ENCODE results near the gene ZNF688.
A peak's percentile ranks its signal among the peaks of the same experiment; 100 is the strongest.
"Not testable (repeated sequence)": the region's sequence is repeated elsewhere in the genome, so short reads cannot be mapped to it uniquely, and the experiment has no call there.

Gene ZNF688

GRCh38 chr16:30557957-30558788, 13.3 kb downstream of the ZNF688 start, which contains the start of gene ZNF764:
ZNF764 (minus strand) TSS chr16:30558374; CDS start chr16:30558182, 192 bp downstream.
- peak; percentile 88 to 95 (median 94) for DNase-seq (ENCODE audit: low read depth in 3 of 3, low spot score in 1 of 3)

DNA sequence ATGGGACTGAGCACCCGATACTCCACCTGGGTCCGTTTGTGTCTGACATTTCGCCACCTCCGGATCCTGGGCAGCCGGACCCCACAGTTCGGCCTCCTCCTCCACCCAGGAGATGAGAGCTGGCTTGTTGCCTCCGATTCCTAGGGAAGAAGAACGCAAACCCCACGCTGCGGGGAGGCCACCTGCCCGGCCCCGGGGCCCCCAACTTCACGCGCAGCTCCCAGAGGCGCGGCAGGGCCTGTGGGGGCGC, 13.9 kb downstream of the ZNF688 start:
- DNase-seq (ENCODE audit: low read depth in 3 of 3, low spot score in 1 of 3) = no peak

DNA sequence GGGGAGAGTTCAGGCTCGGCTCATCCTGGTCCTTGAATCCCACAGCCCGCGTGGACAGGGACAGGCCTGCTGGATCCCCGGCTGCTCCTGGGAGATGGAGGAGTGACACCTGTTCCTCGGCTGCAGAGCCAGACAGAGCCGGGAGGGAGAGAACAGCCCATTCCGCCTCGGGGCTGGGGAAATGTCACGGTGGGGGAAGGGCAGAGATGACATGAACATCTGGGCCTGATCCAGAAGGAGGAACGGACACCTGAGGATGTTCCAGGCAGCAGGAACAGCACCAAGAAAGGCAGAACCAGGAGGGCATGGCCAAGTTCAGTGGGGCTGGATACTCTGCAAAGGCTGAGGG, 15.4 kb downstream of the ZNF688 start:
- DNase-seq (ENCODE audit: low read depth in 3 of 3, low spot score in 1 of 3) = no peak

DNA sequence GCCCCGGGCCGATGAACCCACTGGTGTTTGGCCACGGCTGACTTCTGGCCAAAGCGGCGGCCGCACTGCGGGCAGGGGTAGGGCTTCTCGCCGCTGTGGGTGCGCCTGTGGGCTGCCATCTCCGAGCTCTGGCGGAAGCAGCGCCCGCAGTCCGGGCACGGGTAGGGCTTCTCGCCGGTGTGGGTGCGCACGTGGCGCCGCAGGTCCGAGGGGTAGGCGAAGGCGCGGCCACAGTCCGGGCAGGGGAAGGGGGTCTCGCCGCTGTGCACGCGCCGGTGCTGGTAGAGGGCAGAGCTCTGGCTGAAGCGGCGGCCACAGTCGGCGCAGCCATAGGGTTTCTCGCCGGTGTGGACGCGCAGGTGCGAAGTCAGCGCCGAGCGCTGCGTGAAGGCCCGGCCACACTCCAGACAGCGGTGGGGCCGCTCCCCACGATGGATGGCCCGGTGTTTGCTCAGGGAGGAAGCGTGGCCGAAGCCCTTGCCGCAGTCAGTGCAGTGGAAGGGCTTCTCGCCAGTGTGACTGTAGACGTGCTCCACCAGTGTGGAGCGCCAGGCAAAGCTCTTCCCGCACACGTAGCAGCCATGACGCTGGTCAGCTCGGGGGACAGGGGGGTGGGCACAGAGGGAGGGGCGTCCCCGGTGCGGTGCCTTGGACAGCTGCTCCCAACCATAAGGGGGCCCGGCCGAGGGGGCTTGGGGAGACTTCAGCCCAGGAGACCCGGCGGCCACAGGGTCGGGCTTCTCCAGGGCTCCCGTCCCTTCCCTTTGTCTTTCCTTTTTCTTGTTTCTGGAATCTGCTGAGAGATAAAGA, 16.0 kb downstream of the ZNF688 start:
- DNase-seq (ENCODE audit: low read depth in 3 of 3, low spot score in 1 of 3) = no peak

- DNase-seq (ENCODE audit: low read depth in 3 of 3, low spot score in 1 of 3) = no peak
These were observed 16.8 kb downstream of the ZNF688 start for GRCh38 chr16:30554557-30555314.

GRCh38 chr16:30553393-30553899, 18.1 kb downstream of the ZNF688 start:
- DNase-seq (ENCODE audit: low read depth in 3 of 3, low spot score in 1 of 3) = no peak

DNA sequence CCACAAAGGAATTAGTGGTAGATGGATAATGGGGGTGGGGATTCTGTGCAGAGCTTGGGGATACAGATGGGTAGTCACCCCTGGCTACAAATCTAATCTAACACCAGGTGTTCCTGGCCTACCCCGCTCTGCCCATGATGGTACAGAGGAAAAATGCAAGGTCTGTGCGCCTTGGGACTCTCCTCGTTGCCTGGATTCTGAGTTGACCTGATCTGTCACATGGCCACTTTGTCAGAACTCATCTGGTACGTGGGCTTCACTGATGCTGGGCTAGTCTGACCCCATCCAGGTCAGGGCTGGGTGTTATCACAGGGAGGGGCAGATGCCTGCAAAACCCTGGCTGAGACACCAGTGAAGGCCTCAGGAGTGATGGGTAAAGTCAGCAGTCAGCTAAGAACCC, 18.6 kb downstream of the ZNF688 start:
- DNase-seq (ENCODE audit: low read depth in 3 of 3, low spot score in 1 of 3) = no peak

GRCh38 chr16:30551781-30552180, 19.7 kb downstream of the ZNF688 start:
- DNase-seq (ENCODE audit: low read depth in 3 of 3, low spot score in 1 of 3) = peak in 2 of 3 donors; percentile 37 to 58

GRCh38 chr16:30548416-30549253, 22.9 kb downstream of the ZNF688 start:
- no peak for DNase-seq (ENCODE audit: low read depth in 3 of 3, low spot score in 1 of 3)

DNA sequence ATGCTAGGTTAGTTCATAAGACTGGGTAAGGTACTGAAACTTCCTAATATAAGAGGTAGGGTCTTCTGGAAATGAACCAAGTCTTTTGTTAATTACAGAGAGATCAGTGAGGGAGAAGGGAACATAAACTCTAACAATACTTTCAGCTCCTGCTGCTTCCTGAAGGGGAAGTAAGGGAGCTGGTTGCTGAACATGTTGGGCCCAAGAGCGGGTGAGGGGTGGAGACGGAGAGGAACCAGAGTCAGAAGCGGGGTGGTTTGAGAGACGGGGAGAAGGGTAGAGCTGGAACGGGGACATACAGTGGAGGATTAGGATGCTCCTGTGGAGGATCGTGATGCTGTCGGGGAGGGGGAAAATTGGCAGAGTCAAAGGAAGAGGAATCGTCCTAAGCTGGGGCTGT, 25.4 kb downstream of the ZNF688 start:
- no peak for DNase-seq (ENCODE audit: low read depth in 3 of 3, low spot score in 1 of 3)

DNA sequence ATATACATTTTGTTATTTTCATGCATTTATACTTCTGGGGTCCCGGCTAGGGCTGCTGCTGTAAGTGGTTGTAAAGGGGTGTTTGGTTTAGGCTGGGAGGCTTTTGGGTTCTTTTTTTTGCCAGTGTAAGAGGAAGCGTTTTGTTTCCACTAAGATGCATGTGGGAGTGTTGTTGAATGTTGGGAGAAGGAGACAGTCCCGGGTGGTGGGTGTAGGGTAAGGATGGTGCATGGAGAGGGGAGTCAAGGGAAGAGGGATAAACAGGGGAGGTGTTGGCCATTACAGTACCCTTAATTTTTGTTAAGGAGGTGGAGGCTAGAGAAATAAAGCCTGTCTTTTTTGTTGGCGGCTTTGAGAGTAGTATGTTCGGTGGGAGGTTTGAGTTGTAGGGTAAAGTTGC, 28.4 kb downstream of the ZNF688 start:
- no peak for DNase-seq (ENCODE audit: low read depth in 3 of 3, low spot score in 1 of 3)

DNA sequence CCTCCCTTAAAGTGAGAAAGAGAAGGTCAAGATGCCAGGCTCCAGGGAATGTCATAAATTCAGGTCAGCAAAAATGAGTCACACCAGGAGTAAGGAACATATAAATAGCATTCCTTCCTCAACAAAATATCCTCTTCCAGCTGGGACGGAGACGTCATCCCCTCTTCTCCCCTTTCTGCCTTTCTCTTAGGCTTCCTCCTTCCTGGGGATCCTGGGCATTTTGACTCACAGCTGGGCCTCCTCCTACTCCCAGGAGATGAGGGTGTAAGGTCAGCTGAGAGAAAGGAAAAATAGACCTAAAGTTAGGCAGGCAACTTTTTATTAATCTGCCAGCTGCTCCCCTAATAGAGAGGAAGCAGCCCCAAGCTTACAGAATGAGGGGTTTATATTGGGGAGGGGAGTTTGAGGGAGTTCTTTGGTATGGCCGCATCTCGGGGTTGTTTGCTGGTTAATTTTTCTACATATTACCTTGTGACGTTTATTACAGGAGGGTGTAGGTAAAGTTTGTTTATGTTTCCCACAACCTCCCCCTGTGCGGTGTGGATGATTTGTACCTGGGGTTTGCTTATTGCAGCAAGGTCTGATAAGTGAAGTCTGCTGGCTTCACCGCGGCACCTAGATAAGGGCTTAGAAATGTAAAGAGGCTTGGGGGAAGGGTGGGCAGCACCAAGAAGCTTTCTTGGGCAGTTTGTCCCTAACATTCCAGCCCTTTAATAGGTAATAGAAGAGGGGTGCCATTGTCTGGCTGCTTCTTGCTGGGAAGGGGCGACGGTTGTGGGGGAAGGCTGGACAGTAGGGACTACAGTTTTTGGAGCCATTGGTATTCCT, 29.8 kb downstream of the ZNF688 start:
- DNase-seq (ENCODE audit: low read depth in 3 of 3, low spot score in 1 of 3) = no peak

- DNase-seq (ENCODE audit: low read depth in 3 of 3, low spot score in 1 of 3) = not testable (repeated sequence)
These were observed 30.5 kb downstream of the ZNF688 start for GRCh38 chr16:30540916-30541464.

GRCh38 chr16:30539986-30540526, 31.5 kb downstream of the ZNF688 start:
- not testable (repeated sequence) for DNase-seq (ENCODE audit: low read depth in 3 of 3, low spot score in 1 of 3)

GRCh38 chr16:30539000-30539964, 32.2 kb downstream of the ZNF688 start:
- no peak for DNase-seq (ENCODE audit: low read depth in 3 of 3, low spot score in 1 of 3)

DNA sequence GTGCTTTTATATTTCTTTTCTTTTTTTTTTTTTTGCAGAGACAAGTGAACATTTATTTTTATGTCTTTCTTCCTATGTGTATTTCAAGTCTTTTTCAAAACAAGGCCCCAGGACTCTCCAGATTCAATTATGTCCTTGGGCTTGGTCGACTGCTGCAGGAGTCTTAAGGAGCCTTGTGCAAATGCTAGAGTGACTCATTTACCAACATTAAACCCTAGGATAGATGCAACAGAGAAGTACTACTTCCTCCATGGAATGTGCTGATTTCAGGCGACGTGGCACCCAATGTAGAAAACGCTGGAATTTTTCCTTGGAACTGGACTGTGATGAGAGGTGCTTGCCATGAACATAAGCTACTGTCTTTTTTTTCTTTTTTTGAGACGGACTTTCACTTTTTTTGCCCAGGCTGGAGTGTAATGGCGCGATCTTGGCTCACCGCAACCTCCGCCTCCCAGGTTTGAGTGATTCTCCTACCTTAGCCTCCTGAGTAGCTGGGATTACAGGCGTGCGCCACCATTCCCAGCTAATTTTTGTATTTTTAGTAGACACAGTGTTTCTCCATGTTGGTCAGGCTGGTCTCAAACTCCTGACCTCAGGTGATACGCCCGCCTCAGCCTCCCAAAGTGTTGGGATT, 35.0 kb downstream of the ZNF688 start:
- DNase-seq (ENCODE audit: low read depth in 3 of 3, low spot score in 1 of 3) = not testable (repeated sequence)

GRCh38 chr16:30535777-30536190, 35.7 kb downstream of the ZNF688 start:
- DNase-seq (ENCODE audit: low read depth in 3 of 3, low spot score in 1 of 3) = peak in 2 of 3 donors; percentile 31 to 54
